Measurements from ENCODE around the gene NARF. TPM values are rescaled to one million over a fixed set of nuclear protein-coding genes. Genes with fewer than 3 reads are reported as not detected.
"Not testable (repeated sequence)": the region's sequence is repeated elsewhere in the genome, so short reads cannot be mapped to it uniquely, and the experiment has no call there.

Gene NARF
- polyA plus RNA-seq, 4 donors, result 39.2 to 87.0 (median 49.9) TPM

DNA sequence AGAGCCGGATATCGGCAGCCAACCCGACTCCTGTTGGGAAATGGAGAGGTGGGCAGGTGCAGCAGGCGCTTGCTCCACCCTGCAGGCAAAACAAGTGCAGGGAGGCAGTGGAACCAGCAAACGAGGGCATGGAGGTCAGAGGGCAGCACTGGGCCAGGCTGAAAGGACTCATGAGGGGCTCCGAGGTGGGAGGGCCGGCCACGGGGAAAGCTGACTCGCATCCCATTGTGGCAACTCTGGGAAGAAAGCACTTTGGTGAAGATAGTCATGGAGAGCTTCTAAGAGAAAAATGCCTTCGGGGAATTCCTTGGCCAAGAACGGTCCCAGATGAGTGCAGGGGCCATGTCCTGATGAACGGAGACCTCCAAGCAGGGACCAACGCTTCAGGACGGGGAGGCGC is 12.4 kb upstream of the NARF start:
- peaks cover 3 to 66% (median 5%) of the 10 kb centered on the region in 3 donors for H3K36me3 ChIP-seq (ENCODE audit: control insufficient read depth in 3 of 3, insufficient read depth in 2 of 3, low read depth in 1 of 3, low read length in 3 of 3)
- H3K27me3 ChIP-seq (ENCODE audit: control insufficient read depth in 3 of 3, insufficient read depth in 3 of 3, low read length in 3 of 3), result no peaks in the 10 kb centered on the region
- H3K27ac ChIP-seq (ENCODE audit: low read depth in 1 of 3, low read length in 2 of 3), result no peak overlapping the region
- no peak overlapping the region for H3K4me3 ChIP-seq (ENCODE audit: low read depth in 1 of 3, low read length in 3 of 3)
- H3K4me1 ChIP-seq (ENCODE audit: control insufficient read depth in 3 of 3, insufficient read depth in 2 of 3, low read depth in 1 of 3, low read length in 2 of 3), result peaks cover 0 to 8% (median 3%) of the 10 kb centered on the region in 3 donors
- H3K9me3 ChIP-seq (ENCODE audit: control insufficient read depth in 2 of 2, insufficient read depth in 1 of 2, low read depth in 1 of 2, low read length in 1 of 2), result no peaks in the 10 kb centered on the region
- WGBS, 3 donors, result 87 to 93% (median 89%) methylated on average over 15 of the region's 15 CpGs
- FAIRE-seq (no peak), DNase-seq (no peak)

DNA sequence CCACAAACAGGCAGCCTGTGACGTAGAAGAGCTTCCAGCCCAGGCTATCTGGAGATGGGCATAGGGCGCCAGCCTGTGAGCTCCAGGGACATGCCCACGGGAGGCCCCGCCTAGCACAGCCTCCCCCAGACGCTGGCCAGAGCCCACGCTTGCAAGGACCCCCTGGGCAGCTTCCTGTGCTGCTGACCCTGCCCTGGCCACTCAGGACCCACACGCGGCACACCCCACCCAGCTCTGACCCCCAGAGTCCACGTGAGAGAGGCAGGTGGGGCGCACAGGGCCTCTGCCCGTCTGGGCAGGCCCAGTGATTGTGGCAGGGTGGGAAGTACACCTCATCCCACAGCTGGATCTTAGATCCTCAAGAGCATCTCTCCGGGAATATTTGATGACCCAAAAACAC is 11.9 kb upstream of the NARF start:
- FAIRE-seq (no peak), DNase-seq (no peak)
- 79 to 87% (median 83%) methylated on average over 12 of the region's 12 CpGs for WGBS, 3 donors
- Histone ChIP-seq H3K27me3 (ENCODE audit: control insufficient read depth in 3 of 3, insufficient read depth in 3 of 3, low read length in 3 of 3) (no peaks in the 10 kb centered on the region), H3K9me3 (ENCODE audit: control insufficient read depth in 2 of 2, insufficient read depth in 1 of 2, low read depth in 1 of 2, low read length in 1 of 2) (peaks cover 0 to 3% of the 10 kb centered on the region in 2 donors), H3K36me3 (ENCODE audit: control insufficient read depth in 3 of 3, insufficient read depth in 2 of 3, low read depth in 1 of 3, low read length in 3 of 3) (peaks cover 3 to 62% (median 4%) of the 10 kb centered on the region in 3 donors), H3K4me3 (ENCODE audit: low read depth in 1 of 3, low read length in 3 of 3) (no peak overlapping the region), H3K27ac (ENCODE audit: low read depth in 1 of 3, low read length in 2 of 3) (no peak overlapping the region), H3K4me1 (ENCODE audit: control insufficient read depth in 3 of 3, insufficient read depth in 2 of 3, low read depth in 1 of 3, low read length in 2 of 3) (peaks cover 0 to 8% (median 3%) of the 10 kb centered on the region in 3 donors)

GRCh38 chr17:82447876-82448275 is 10.7 kb upstream of the NARF start:
- FAIRE-seq (no peak), DNase-seq (no peak)
- Histone ChIP-seq H3K36me3 (ENCODE audit: control insufficient read depth in 3 of 3, insufficient read depth in 2 of 3, low read depth in 1 of 3, low read length in 3 of 3) (peaks cover 3 to 49% (median 3%) of the 10 kb centered on the region in 3 donors), H3K4me1 (ENCODE audit: control insufficient read depth in 3 of 3, insufficient read depth in 2 of 3, low read depth in 1 of 3, low read length in 2 of 3) (peaks cover 0 to 8% (median 3%) of the 10 kb centered on the region in 3 donors), H3K27ac (ENCODE audit: low read depth in 1 of 3, low read length in 2 of 3) (no peak overlapping the region), H3K9me3 (ENCODE audit: control insufficient read depth in 2 of 2, insufficient read depth in 1 of 2, low read depth in 1 of 2, low read length in 1 of 2) (peaks cover 0 to 10% of the 10 kb centered on the region in 2 donors), H3K27me3 (ENCODE audit: control insufficient read depth in 3 of 3, insufficient read depth in 3 of 3, low read length in 3 of 3) (no peaks in the 10 kb centered on the region), H3K4me3 (ENCODE audit: low read depth in 1 of 3, low read length in 3 of 3) (no peak overlapping the region)
- WGBS, 3 donors, result 89 to 93% (median 93%) methylated on average over 11 of the region's 11 CpGs

DNA sequence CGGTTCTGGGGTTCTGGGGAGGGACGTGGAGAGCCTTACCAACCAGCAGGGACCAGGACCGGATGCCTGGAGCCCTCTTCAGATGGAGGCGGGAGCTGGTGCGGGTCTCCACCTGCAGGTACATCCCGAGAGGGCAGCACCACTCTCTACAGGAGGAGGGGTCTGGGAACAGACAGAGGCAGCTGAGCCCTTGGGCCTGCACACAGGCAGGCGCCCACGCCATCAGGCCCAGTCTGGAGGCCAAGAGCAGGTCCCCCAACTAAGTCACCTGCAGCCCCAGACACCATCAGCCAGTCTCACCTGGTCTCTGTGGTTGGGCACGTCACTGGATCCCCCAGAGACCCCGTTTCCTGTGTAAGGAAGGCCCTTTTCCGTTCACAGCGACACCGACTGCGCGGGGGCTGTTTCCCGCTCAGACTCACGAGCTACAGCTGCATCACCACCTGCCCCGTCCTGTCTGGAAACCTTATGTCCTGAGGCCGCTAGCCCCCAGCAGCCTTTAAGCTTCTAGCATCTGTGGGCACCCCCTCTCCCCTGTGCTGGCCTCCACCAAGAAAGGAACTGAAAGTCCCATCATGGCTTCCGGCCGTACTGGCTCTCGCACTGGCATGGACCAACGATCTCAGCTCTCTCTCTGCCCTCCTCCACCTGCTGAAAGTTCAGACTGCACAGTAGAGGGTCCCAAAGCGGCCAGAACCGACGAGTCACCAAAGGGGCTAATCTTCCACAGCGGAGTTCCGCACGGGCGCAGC is 9.2 kb upstream of the NARF start:
- FAIRE-seq (no peak), DNase-seq (peak in 1 of 2 donors; percentile 47)
- peaks cover 1 to 35% (median 2%) of the 10 kb centered on the region in 3 donors for H3K36me3 ChIP-seq (ENCODE audit: control insufficient read depth in 3 of 3, insufficient read depth in 2 of 3, low read depth in 1 of 3, low read length in 3 of 3)
- H3K4me3 ChIP-seq (ENCODE audit: low read depth in 1 of 3, low read length in 3 of 3), result peak overlapping the region; percentile 75 to 100 (median 84)
- H3K4me1 ChIP-seq (ENCODE audit: control insufficient read depth in 3 of 3, insufficient read depth in 2 of 3, low read depth in 1 of 3, low read length in 2 of 3), result peaks cover 0 to 8% (median 3%) of the 10 kb centered on the region in 3 donors
- 61 to 88% (median 76%) methylated on average over 30 of the region's 30 CpGs for WGBS, 3 donors
- no peaks in the 10 kb centered on the region for H3K27me3 ChIP-seq (ENCODE audit: control insufficient read depth in 3 of 3, insufficient read depth in 3 of 3, low read length in 3 of 3)
- H3K27ac ChIP-seq (ENCODE audit: low read depth in 1 of 3, low read length in 2 of 3), result peak overlapping the region; percentile 15 to 93 (median 52)
- peaks cover 0 to 18% of the 10 kb centered on the region in 2 donors for H3K9me3 ChIP-seq (ENCODE audit: control insufficient read depth in 2 of 2, insufficient read depth in 1 of 2, low read depth in 1 of 2, low read length in 1 of 2)

DNA sequence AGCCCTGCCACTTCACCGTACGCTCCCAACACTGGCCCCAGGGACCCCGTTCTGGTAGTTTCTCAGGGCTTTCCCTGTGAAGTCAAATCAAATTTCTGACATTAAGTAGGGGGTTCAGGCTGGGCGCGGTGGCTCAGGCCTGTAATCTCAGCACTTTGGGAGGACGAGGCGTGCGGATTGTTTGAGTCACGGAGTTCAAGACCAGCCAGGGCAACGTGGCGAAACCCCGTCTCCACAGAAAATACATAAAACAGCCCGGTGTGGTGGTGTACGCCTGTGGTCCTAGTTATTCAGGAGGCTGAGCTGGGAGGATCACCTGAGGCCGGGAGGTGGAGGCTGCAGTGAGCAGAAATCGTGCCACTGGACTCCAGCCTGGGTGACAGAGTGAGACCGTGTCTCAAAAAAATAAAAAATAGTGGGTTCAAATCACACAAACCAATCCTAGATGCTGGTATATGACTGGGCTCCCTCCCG is 8.6 kb upstream of the NARF start:
- Histone ChIP-seq H3K4me1 (ENCODE audit: control insufficient read depth in 3 of 3, insufficient read depth in 2 of 3, low read depth in 1 of 3, low read length in 2 of 3) (peaks cover 0 to 8% (median 3%) of the 10 kb centered on the region in 3 donors), H3K27me3 (ENCODE audit: control insufficient read depth in 3 of 3, insufficient read depth in 3 of 3, low read length in 3 of 3) (no peaks in the 10 kb centered on the region), H3K27ac (ENCODE audit: low read depth in 1 of 3, low read length in 2 of 3) (peak overlapping the region; percentile 52 to 93 (median 60)), H3K9me3 (ENCODE audit: control insufficient read depth in 2 of 2, insufficient read depth in 1 of 2, low read depth in 1 of 2, low read length in 1 of 2) (peaks cover 0 to 22% of the 10 kb centered on the region in 2 donors), H3K36me3 (ENCODE audit: control insufficient read depth in 3 of 3, insufficient read depth in 2 of 3, low read depth in 1 of 3, low read length in 3 of 3) (peaks cover 0 to 29% (median 0%) of the 10 kb centered on the region in 3 donors), H3K4me3 (ENCODE audit: low read depth in 1 of 3, low read length in 3 of 3) (peak overlapping the region; percentile 75 to 100 (median 84))
- FAIRE-seq, result no peak
- 43 to 60% (median 46%) methylated on average over 18 of the region's 18 CpGs for WGBS, 3 donors
- no peak for DNase-seq

DNA sequence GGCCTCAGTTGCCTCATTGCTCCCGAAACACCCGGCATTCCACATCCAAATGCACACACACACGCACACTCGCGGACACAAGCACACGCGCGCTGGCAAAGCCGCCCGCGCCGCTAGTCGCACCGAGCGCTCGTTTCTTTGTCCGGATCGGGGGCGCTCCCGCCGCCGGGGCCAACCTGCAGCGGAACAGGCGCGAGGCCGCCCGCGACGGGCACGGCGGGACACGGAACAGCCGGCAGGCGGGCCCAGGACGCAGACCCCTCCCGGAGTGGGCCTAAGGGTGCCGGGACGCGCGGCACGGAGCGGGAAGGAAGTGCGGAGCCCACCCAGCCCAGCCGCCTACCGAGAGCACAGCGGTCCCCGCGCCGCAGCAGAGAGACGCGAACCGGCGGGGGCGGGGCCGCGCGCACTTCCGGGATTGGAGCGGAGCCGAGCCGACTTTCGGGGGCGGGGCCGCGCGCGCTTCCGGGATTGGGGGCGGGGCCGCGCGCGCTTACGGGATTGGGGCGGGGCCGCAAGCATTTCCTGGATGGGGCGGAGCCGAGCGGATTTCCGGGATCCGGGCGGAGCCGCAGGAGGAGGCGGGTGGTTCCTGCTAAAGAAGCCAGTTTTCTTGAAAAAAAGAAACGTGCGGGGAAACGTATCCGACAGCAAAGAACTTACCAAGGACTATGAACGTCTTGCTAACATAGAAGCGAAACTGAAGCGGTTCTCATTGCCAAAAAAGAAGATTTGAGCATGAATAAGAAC is 8.0 kb upstream of the NARF start, which contains the start of gene CYBC1:
Gene CYBC1, minus strand, starts transcription at position 396 of the 750 bp plus-strand sequence. CDS start 1,498 bp downstream, outside the sequence.
- Histone ChIP-seq H3K4me1 (ENCODE audit: control insufficient read depth in 3 of 3, insufficient read depth in 2 of 3, low read depth in 1 of 3, low read length in 2 of 3) (peaks cover 0 to 8% (median under 1%) of the 10 kb centered on the region in 3 donors), H3K9me3 (ENCODE audit: control insufficient read depth in 2 of 2, insufficient read depth in 1 of 2, low read depth in 1 of 2, low read length in 1 of 2) (peaks cover 0 to 22% of the 10 kb centered on the region in 2 donors), H3K27me3 (ENCODE audit: control insufficient read depth in 3 of 3, insufficient read depth in 3 of 3, low read length in 3 of 3) (no peaks in the 10 kb centered on the region), H3K27ac (ENCODE audit: low read depth in 1 of 3, low read length in 2 of 3) (peak within 1 kb of the TSS; percentile 75 to 94 (median 76)), H3K36me3 (ENCODE audit: control insufficient read depth in 3 of 3, insufficient read depth in 2 of 3, low read depth in 1 of 3, low read length in 3 of 3) (peaks cover 0 to 23% (median 0%) of the 10 kb centered on the region in 3 donors), H3K4me3 (ENCODE audit: low read depth in 1 of 3, low read length in 3 of 3) (peak within 1 kb of the TSS; percentile 75 to 100 (median 84))
- peak; percentile 91 to 97 for DNase-seq
- no peak for FAIRE-seq
- WGBS, 3 donors, result 0 to 1% (median 0%) methylated on average over 67 to 91 of the region's 91 CpGs

DNA sequence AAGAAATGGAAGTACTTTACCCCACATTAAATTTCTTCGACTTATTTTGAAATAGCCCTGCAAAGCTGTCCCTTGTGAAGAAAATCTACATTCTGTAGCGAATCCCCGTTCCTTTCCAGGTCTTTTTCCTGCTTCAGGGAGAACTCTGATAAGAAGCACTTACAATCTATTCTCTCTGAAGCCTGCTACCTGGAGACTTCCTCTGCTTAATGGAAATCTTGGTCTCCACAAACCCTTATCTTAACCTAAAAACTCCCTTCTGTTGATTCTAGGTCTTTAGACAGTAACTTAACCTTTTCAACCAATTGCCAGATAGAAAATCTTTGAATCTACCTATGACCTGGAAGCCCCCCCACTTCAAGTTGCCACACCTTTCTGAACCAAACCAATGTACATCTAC is 6.4 kb upstream of the NARF start:
- DNase-seq, result no peak
- H3K4me1 ChIP-seq (ENCODE audit: control insufficient read depth in 3 of 3, insufficient read depth in 2 of 3, low read depth in 1 of 3, low read length in 2 of 3), result peaks cover 0 to 10% (median 0%) of the 10 kb centered on the region in 3 donors
- peaks cover 0 to 12% (median 0%) of the 10 kb centered on the region in 3 donors for H3K36me3 ChIP-seq (ENCODE audit: control insufficient read depth in 3 of 3, insufficient read depth in 2 of 3, low read depth in 1 of 3, low read length in 3 of 3)
- WGBS, 3 donors, result 95 to 99% (median 97%) methylated on average over 3 of the region's 3 CpGs
- H3K4me3 ChIP-seq (ENCODE audit: low read depth in 1 of 3, low read length in 3 of 3), result no peak overlapping the region
- H3K27ac ChIP-seq (ENCODE audit: low read depth in 1 of 3, low read length in 2 of 3), result no peak overlapping the region
- H3K27me3 ChIP-seq (ENCODE audit: control insufficient read depth in 3 of 3, insufficient read depth in 3 of 3, low read length in 3 of 3), result no peaks in the 10 kb centered on the region
- FAIRE-seq, result no peak
- peaks cover 0 to 22% of the 10 kb centered on the region in 2 donors for H3K9me3 ChIP-seq (ENCODE audit: control insufficient read depth in 2 of 2, insufficient read depth in 1 of 2, low read depth in 1 of 2, low read length in 1 of 2)

GRCh38 chr17:82453151-82453550 is 5.4 kb upstream of the NARF start:
- not testable (repeated sequence) for DNase-seq; H3K27me3 ChIP-seq (ENCODE audit: control insufficient read depth in 3 of 3, insufficient read depth in 3 of 3, low read length in 3 of 3); FAIRE-seq; H3K27ac ChIP-seq (ENCODE audit: low read depth in 1 of 3, low read length in 2 of 3); H3K4me3 ChIP-seq (ENCODE audit: low read depth in 1 of 3, low read length in 3 of 3); H3K36me3 ChIP-seq (ENCODE audit: control insufficient read depth in 3 of 3, insufficient read depth in 2 of 3, low read depth in 1 of 3, low read length in 3 of 3)
- 76 to 87% (median 79%) methylated on average over 7 of the region's 7 CpGs for WGBS, 3 donors
- H3K9me3 ChIP-seq (ENCODE audit: control insufficient read depth in 2 of 2, insufficient read depth in 1 of 2, low read depth in 1 of 2, low read length in 1 of 2), result peaks cover 0 to 22% of the 10 kb centered on the region in 2 donors
- H3K4me1 ChIP-seq (ENCODE audit: control insufficient read depth in 3 of 3, insufficient read depth in 2 of 3, low read depth in 1 of 3, low read length in 2 of 3), result peaks cover 3 to 18% (median 5%) of the 10 kb centered on the region in 3 donors
